Mesendoderm (in vitro differentiated cells): ENCODE data around the gene OPN1MW.
"Not testable (repeated sequence)": the region's sequence is repeated elsewhere in the genome, so short reads cannot be mapped to it uniquely, and the experiment has no call there.

Experiments used
- DNase-seq: peaks from one replicate; pipeline ENCODE4 v3.0.0; 2013
- H2AK5ac ChIP-seq: 2 replicates; pipeline ENCODE4 v1.6.1; 2013; ENCODE audit warnings: low read length, inconsistent platforms
- H2BK120ac ChIP-seq: 2 replicates; pipeline ENCODE4 v1.6.1; 2013; ENCODE audit warnings: low read depth, mild to moderate bottlenecking, low read length, moderate library complexity, mixed read lengths
- H2BK15ac ChIP-seq: replicated peaks from 2 replicates; pipeline ENCODE4 v1.6.1; 2013; ENCODE audit warnings: low read depth, mild to moderate bottlenecking, moderate library complexity
- H2BK5ac ChIP-seq: 2 replicates; pipeline ENCODE4 v1.6.1; 2013; ENCODE audit warnings: low read length, inconsistent platforms
- H3K18ac ChIP-seq: 2 replicates; pipeline ENCODE4 v1.6.1; 2013; ENCODE audit warnings: mild to moderate bottlenecking, low read length, mixed read lengths
- H3K23ac ChIP-seq: one replicate; pipeline ENCODE4 v1.6.1; 2013; ENCODE audit warnings: low read length
- H3K27ac ChIP-seq: 2 replicates; pipeline ENCODE4 v1.5.1; 2013; ENCODE audit warnings: low read depth, mild to moderate bottlenecking, inconsistent platforms, low read length, moderate library complexity
- H3K27me3 ChIP-seq: 2 replicates; pipeline ENCODE4 v1.6.1; 2013; ENCODE audit warnings: low read length, control low read depth, mild to moderate bottlenecking, inconsistent platforms; ENCODE audit not compliant: insufficient read depth, poor library complexity
- H3K36me3 ChIP-seq: 2 replicates; pipeline ENCODE4 v1.6.1; 2013; ENCODE audit warnings: low read length, inconsistent platforms; ENCODE audit not compliant: control insufficient read depth, insufficient read depth
- H3K4ac ChIP-seq: one replicate; pipeline ENCODE4 v1.6.1; 2013; ENCODE audit warnings: low read depth, mild to moderate bottlenecking, low read length, moderate library complexity
- H3K4me1 ChIP-seq: 2 replicates; pipeline ENCODE4 v1.6.1; 2013; ENCODE audit warnings: low read depth, low read length, inconsistent platforms; ENCODE audit not compliant: control insufficient read depth
- H3K4me2 ChIP-seq: 2 replicates; pipeline ENCODE4 v1.6.1; 2013; ENCODE audit warnings: low read length
- H3K4me3 ChIP-seq: 2 replicates; pipeline ENCODE4 v1.5.1; 2013; ENCODE audit warnings: mild to moderate bottlenecking, low read length
- H3K56ac ChIP-seq: one replicate; pipeline ENCODE4 v1.6.1; 2013; ENCODE audit warnings: low read length
- H3K79me1 ChIP-seq: 2 replicates; pipeline ENCODE4 v1.6.1; 2013; ENCODE audit warnings: low read length, inconsistent platforms
- H3K79me2 ChIP-seq: 2 replicates; pipeline ENCODE4 v1.6.1; 2013; ENCODE audit warnings: mild to moderate bottlenecking, low read length; ENCODE audit not compliant: control insufficient read depth, insufficient read depth
- H3K9ac ChIP-seq: 2 replicates; pipeline ENCODE4 v1.6.1; 2013; ENCODE audit warnings: low read length, inconsistent platforms
- H4K5ac ChIP-seq: one replicate; pipeline ENCODE4 v1.6.1; 2013; ENCODE audit warnings: low read length
- H4K8ac ChIP-seq: one replicate; pipeline ENCODE4 v1.6.1; 2013; ENCODE audit warnings: low read depth, mild to moderate bottlenecking, control low read depth, low read length, moderate library complexity
- WGBS: extraction: QIAGEN DNeasy Blood & Tissue Kit; methylation state at CpG from one replicate; pipeline ENCODE4 v1.1.7; 2013; ENCODE audit warnings: low lambda C conversion rate, missing lambda C conversion rate; ENCODE audit not compliant: insufficient coverage; ENCODE audit errors: extremely low coverage; 5-methylcytosine and 5-hydroxymethylcytosine counted together

The OPN1MW gene

DNA sequence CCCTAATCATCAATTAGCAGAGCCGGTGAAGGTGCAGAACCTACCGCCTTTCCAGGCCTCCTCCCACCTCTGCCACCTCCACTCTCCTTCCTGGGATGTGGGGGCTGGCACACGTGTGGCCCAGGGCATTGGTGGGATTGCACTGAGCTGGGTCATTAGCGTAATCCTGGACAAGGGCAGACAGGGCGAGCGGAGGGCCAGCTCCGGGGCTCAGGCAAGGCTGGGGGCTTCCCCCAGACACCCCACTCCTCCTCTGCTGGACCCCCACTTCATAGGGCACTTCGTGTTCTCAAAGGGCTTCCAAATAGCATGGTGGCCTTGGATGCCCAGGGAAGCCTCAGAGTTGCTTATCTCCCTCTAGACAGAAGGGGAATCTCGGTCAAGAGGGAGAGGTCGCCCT is 41.7 kb upstream of the OPN1MW start:
- H3K36me3 ChIP-seq: no peaks in the 10 kb centered on the region
- no peaks in the 10 kb centered on the region for H3K4me1 ChIP-seq
- H3K4me3 ChIP-seq: no peak overlapping the region
- H3K79me2 ChIP-seq: no peaks in the 10 kb centered on the region
- no peak overlapping the region for H3K4me2 ChIP-seq
- no peak overlapping the region for H2BK15ac ChIP-seq
- H4K8ac ChIP-seq: no peak overlapping the region
- no peak overlapping the region for H2BK5ac ChIP-seq
- H2AK5ac ChIP-seq: no peak overlapping the region
- H3K4ac ChIP-seq: no peak overlapping the region
- no peak overlapping the region for H4K5ac ChIP-seq
- no peak overlapping the region for H3K18ac ChIP-seq
- no CpG with 5 or more reads among the region's 10 CpGs for WGBS
- no peak overlapping the region for H3K9ac ChIP-seq
- H2BK120ac ChIP-seq: no peak overlapping the region
- no peaks in the 10 kb centered on the region for H3K79me1 ChIP-seq
- no peak overlapping the region for H3K27ac ChIP-seq
- no peak overlapping the region for H3K56ac ChIP-seq
- H3K23ac ChIP-seq: no peak overlapping the region
- H3K27me3 ChIP-seq: no peaks in the 10 kb centered on the region
- no peak for DNase-seq

DNA sequence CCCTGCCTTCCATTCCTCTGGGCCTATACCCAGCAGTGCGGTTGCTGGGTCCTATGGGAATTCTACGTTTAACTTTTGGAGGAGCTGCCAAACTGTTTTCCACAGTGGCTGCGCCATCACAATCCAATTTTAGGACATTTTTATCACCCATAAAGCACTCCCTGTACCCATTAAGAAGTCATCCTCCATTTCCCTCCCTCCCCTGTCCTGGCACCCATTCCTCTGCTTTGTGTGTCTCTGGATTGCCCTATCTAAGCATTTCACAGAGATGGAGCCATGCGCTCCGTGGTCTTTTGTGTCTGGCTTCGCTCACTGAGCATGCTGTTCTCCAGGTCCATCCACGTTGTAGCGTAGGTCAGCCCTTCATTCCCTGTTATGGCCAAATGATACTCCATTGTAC is 40.0 kb upstream of the OPN1MW start:
- no peaks in the 10 kb centered on the region for H3K36me3 ChIP-seq
- H3K4me2 ChIP-seq: no peak overlapping the region
- H3K4me3 ChIP-seq: no peak overlapping the region
- DNase-seq: no peak
- WGBS: no CpG with 5 or more reads among the region's 8 CpGs
- H2BK5ac ChIP-seq: no peak overlapping the region
- H3K27ac ChIP-seq: no peak overlapping the region
- H4K5ac ChIP-seq: no peak overlapping the region
- no peaks in the 10 kb centered on the region for H3K27me3 ChIP-seq
- no peak overlapping the region for H3K9ac ChIP-seq
- H3K4ac ChIP-seq: no peak overlapping the region
- H3K23ac ChIP-seq: no peak overlapping the region
- H3K79me1 ChIP-seq: no peaks in the 10 kb centered on the region
- no peak overlapping the region for H3K56ac ChIP-seq
- H4K8ac ChIP-seq: no peak overlapping the region
- H3K18ac ChIP-seq: no peak overlapping the region
- no peaks in the 10 kb centered on the region for H3K4me1 ChIP-seq
- no peak overlapping the region for H2BK15ac ChIP-seq
- H3K79me2 ChIP-seq: no peaks in the 10 kb centered on the region
- H2AK5ac ChIP-seq: no peak overlapping the region
- no peak overlapping the region for H2BK120ac ChIP-seq

DNA sequence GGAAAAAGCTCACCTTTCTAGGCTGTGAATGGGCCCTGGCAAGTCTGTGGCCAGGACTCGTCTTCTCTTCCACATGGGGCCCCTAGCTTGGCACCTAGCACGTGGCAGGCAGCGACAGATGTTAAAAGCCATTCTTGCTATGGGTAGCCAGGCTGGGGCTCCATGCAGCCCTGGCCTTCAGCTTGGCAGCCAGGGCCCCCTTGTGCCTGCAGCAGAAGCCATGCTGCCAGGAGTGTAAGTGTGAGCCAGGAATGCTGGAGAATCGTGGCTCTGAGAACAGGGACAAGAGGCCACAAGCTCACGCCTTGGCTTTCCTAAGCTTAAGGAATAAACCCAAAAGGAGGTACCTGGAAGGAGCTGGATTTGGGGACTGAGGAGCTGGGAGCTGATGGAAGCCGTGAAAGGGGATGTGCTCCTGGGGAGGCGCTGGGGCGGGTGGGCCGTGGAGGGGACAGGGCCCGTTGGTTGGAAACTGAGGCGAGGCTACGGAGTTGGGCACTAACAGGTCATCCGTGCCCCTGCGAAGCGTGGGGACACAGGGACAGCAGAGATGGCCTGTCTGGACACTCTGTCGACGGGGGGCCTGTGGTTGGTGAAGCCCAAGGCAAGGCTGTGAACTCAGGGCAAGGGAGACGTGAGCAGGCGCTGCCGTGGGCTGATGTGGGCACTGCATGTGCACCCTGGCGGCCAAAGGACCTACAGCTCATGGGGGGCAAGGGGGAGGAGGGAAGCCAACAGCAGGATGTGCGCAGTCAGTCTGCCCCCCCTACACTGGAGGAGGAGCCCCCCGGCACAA is 39.2 kb upstream of the OPN1MW start:
- Histone ChIP-seq H3K23ac (no peak overlapping the region), H2BK5ac (no peak overlapping the region), H3K27ac (no peak overlapping the region), H3K18ac (no peak overlapping the region), H2AK5ac (no peak overlapping the region), H3K56ac (no peak overlapping the region), H3K4me2 (no peak overlapping the region), H2BK120ac (no peak overlapping the region), H3K4me1 (no peaks in the 10 kb centered on the region), H3K4ac (no peak overlapping the region), H3K36me3 (no peaks in the 10 kb centered on the region), H2BK15ac (no peak overlapping the region), H4K8ac (no peak overlapping the region), H4K5ac (no peak overlapping the region), H3K79me2 (no peaks in the 10 kb centered on the region), H3K4me3 (no peak overlapping the region), H3K27me3 (no peaks in the 10 kb centered on the region), H3K9ac (no peak overlapping the region), H3K79me1 (no peaks in the 10 kb centered on the region)
- DNase-seq: no peak
- WGBS: no CpG with 5 or more reads among the region's 23 CpGs

DNA sequence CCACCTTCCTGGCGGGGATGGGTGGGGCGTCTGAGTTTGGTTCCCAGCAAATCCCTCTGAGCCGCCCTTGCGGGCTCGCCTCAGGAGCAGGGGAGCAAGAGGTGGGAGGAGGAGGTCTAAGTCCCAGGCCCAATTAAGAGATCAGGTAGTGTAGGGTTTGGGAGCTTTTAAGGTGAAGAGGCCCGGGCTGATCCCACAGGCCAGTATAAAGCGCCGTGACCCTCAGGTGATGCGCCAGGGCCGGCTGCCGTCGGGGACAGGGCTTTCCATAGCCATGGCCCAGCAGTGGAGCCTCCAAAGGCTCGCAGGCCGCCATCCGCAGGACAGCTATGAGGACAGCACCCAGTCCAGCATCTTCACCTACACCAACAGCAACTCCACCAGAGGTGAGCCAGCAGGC is 38.4 kb upstream of the OPN1MW start, which contains the start of gene OPN1LW:
Gene OPN1LW (plus strand): TSS at position 234 of the 400 bp plus-strand sequence. CDS start 41 bp downstream, at position 275.
- not testable (repeated sequence) for H2AK5ac ChIP-seq, H3K27me3 ChIP-seq, H3K4me2 ChIP-seq, H3K4me3 ChIP-seq, H3K79me1 ChIP-seq, H3K27ac ChIP-seq, H3K23ac ChIP-seq, H4K5ac ChIP-seq, H3K36me3 ChIP-seq, H2BK5ac ChIP-seq, H3K79me2 ChIP-seq, H3K56ac ChIP-seq, H3K9ac ChIP-seq, H3K18ac ChIP-seq, DNase-seq, H3K4ac ChIP-seq, H2BK15ac ChIP-seq, H2BK120ac ChIP-seq, H3K4me1 ChIP-seq, H4K8ac ChIP-seq
- WGBS: no CpG with 5 or more reads among the region's 15 CpGs

DNA sequence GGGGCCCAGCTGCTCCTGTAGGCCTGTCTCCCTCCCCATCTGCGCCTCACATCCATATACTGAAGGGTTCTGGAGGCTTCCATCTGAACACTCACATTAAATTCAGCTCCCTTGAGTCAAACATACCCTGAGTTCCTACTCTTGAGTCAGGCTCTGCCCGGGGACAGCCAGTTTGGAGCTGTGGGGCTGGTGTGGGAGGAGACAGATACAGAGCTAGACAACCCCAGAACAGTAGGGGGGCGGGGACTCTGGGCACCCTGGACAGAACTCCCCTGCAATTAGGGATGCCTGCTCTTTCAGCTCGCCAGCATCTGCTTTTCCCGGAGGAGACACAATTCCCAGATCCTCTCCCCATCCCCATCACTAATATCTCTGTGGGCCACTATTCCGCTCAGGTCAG is 31.4 kb upstream of the OPN1MW start:
- H3K18ac ChIP-seq: not testable (repeated sequence)

DNA sequence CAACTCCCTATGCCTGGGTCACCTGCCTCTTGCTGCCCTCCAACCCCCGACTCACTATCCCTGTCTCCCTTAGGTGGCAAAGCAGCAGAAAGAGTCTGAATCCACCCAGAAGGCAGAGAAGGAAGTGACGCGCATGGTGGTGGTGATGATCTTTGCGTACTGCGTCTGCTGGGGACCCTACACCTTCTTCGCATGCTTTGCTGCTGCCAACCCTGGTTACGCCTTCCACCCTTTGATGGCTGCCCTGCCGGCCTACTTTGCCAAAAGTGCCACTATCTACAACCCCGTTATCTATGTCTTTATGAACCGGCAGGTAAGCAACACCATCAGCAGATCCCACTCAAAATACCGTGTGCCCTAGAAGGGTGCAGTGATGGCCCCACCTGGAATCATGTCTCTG is 26.2 kb upstream of the OPN1MW start:
- H4K8ac ChIP-seq, H3K4ac ChIP-seq, H3K9ac ChIP-seq, H3K4me3 ChIP-seq, H3K23ac ChIP-seq, DNase-seq, H2AK5ac ChIP-seq, H3K27me3 ChIP-seq, H3K79me2 ChIP-seq, H3K18ac ChIP-seq, H3K4me1 ChIP-seq, H4K5ac ChIP-seq, H2BK120ac ChIP-seq, H3K56ac ChIP-seq, H3K79me1 ChIP-seq, H3K4me2 ChIP-seq, H2BK15ac ChIP-seq, H3K27ac ChIP-seq, H2BK5ac ChIP-seq, H3K36me3 ChIP-seq: not testable (repeated sequence)
- WGBS: no CpG with 5 or more reads among the region's 11 CpGs

More for the DNA sequence above, 31.4 kb upstream of the OPN1MW start:
- H3K4me1 ChIP-seq, H3K9ac ChIP-seq, H2BK120ac ChIP-seq, H3K36me3 ChIP-seq, H3K79me2 ChIP-seq, H3K4ac ChIP-seq, H4K5ac ChIP-seq, H3K79me1 ChIP-seq, H2BK5ac ChIP-seq, H3K27ac ChIP-seq, DNase-seq, H3K4me2 ChIP-seq, H3K56ac ChIP-seq, H3K27me3 ChIP-seq, H4K8ac ChIP-seq, H3K23ac ChIP-seq, H2AK5ac ChIP-seq, H2BK15ac ChIP-seq, H3K4me3 ChIP-seq: not testable (repeated sequence)
- no CpG with 5 or more reads among the region's 6 CpGs for WGBS
